ENCODE results near the gene KCNQ1OT1.
A peak's percentile ranks its signal among the peaks of the same experiment; 100 is the strongest.

Gene KCNQ1OT1

DNA sequence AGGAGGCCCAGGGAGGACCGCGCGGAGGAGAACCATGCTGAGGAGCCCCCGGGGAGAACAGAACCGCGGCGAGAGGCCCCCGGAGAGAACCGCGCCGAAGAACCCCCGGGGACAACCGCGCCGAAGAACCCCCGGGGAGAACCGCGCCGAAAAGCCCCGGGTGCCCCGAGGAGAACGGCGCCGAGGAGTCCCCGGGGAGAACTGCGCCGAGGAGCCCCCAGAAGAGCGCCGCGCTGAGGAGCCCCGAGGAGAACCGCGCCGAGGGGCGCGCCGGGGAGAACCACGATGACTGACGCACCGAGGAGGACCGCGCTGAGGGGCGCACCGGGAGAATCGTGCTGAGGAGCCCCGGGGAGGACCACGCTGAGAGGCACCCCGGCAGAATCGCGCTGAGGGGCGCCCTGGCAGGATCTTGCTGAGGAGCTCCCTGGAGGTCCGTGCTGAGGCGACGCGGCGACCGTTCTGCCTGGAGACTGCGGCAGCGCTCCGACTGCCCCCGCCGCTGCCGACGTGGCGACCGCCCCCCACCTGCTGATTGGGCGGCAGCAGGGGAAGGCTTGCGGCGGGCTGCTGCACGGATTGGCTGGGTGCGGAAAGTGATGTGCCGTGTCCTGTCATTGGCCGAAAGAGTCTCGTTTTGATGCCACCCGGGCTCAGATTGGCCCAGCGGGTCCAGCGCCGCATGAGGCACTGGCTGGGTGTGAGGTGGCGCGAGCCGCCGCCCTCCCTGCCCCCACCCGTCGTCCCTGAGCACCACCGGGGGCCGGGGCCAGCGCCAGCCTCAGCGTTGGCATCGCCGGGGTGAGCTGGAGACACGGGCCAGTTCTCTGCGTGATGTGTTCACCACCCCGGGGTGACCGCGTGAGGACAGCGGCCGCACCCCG is at the start of gene KCNQ1OT1:
TSS of gene KCNQ1OT1 (minus strand) at position 464 of the 884 bp plus-strand sequence.
- DNase-seq (ENCODE audit: low read depth) = peak; percentile 73

- no peak for DNase-seq (ENCODE audit: low read depth)
Measured at GRCh38 chr11:2748814-2749554, 49.2 kb upstream of the KCNQ1OT1 start.

- no peak for DNase-seq (ENCODE audit: low read depth)
Measured at GRCh38 chr11:2748061-2748813, 48.4 kb upstream of the KCNQ1OT1 start.

GRCh38 chr11:2747248-2748027 is 47.6 kb upstream of the KCNQ1OT1 start:
- no peak for DNase-seq (ENCODE audit: low read depth)

- no peak for DNase-seq (ENCODE audit: low read depth)
Measured at GRCh38 chr11:2746401-2747247, 46.8 kb upstream of the KCNQ1OT1 start.

- DNase-seq (ENCODE audit: low read depth) = no peak
Measured at GRCh38 chr11:2745511-2745910, 45.7 kb upstream of the KCNQ1OT1 start.

- DNase-seq (ENCODE audit: low read depth) = no peak
Measured at GRCh38 chr11:2744166-2744565, 44.4 kb upstream of the KCNQ1OT1 start.

DNA sequence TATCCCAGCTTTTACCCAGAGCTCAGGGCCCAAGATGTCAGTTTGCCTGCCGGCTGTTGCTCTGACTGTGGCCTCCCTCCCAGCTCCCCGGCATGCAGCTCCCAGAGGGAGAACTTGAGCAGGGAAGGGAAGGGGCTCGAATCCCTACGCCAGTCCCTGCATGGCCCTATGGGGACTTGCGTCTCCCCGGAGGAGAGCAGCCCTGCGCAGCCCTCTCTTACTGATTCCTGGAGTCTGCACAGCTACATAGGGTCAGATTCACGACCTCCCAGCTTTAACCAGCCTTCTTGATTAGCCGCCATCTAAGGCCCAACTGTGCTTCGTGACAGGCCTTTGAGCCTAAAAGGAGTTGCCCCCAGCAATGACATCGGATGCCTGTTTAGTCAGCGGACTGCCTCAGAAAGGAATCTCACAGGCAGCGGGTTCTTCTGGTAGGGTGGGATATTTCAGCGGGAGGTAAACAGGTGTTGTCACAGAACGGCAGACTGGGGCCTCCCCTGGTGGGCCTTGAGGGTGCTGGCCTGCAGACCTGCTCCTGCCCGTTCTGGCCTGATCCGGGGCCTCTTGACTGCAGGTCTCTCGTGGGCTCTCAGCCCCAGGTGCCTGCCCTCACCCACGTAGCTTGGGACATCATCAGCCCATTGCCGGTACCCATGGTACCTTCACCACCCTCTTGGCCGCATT is 43.8 kb upstream of the KCNQ1OT1 start:
- DNase-seq (ENCODE audit: low read depth) = no peak

DNA sequence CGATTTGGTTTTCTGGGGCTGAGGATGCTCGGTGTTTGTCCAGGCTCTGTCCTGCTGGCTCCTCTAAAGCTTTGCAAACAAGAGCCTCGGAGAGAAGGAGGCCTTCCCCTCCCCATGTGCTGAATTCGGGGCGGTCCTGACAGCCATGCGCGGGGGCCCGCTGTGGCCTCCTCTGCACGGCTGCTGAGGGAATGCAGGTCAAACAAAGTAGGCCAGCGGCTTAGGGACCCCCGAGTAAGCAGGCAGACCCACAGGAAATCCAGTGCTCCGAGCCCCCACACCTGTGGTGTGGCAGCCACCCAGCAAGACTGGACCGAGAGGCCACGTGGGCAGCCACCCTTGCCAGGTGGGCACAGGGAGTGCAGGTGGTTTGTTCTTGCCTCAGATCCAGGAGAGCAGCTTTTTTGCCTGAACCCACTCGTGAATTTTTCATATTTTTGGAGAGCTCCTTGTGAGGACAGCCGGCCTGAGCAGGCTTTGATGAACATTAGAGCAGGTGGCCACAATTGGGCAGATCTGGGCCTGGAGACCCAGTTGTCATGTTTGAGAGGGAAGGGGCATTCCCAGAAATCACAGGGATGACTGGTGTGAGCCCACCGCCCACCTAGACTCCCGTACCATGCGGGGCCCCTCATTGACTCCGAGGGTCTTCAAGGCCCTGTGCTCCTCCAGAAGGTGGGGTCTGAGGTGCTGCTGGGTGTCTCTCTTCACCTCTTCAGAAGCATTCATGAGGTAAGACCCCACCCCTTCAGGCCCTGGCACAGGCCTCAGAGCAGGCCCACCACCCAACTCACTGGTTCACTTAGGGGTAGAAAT is 43.0 kb upstream of the KCNQ1OT1 start:
- DNase-seq (ENCODE audit: low read depth) = no peak

- no peak for DNase-seq (ENCODE audit: low read depth)
Measured at GRCh38 chr11:2742201-2742600, 42.4 kb upstream of the KCNQ1OT1 start.

DNA sequence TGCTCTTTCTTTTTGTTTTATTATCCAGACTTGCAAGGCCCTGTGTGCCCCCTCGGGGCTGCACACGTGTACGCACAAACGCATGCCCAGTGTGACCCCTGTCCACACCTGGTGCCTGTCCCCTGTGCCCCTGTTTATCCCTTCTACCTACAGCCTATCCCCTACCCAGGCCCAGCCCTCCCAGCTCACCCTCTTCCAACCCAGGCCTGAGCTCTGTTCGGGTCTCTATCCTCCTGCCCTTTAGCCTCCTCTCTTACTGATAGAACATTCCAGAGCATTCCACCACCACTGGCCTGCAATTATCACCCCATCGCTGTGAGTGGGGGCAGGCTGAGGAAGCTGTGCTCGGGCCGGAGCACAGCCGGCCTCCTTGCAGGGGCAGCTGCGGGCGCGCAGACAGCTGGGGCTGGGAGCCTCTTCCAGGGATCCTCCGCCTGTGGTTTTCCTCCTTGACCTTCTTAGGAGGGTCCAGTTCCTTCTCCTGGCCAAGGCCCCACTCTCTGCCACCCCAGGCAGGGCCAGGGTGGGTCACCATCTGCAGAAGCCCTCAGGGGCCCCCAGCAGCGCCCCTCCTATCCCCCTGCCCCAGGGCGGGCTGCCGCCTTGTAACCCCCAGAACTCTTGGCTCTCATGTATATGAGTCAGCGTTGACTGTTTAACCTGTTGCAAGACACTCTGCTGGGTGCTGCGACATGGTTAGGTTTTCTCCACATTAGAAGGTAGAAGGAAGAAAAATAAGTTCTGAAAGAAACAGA is 41.8 kb upstream of the KCNQ1OT1 start:
- DNase-seq (ENCODE audit: low read depth) = no peak

DNA sequence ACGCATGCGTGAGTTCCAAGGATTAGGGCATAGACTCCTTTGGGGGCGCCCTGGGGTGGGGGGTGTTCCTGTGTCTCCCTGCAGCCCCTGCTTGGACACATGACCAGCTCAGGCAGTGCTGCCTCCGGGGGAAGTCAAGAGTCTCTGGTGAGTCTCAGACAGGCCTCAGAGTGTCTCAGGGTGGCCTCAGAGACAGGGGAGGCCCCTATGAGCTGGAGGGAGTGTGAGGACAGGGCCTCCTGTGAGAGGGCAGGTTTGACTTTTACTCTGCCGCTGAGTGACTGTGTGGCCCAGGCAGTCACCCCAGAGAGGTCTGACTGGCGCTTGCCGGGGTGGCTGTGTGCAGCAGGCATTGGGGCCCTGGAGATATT is 41.2 kb upstream of the KCNQ1OT1 start:
- DNase-seq (ENCODE audit: low read depth) = no peak

- DNase-seq (ENCODE audit: low read depth) = no peak
Measured at GRCh38 chr11:2740275-2740940, 40.6 kb upstream of the KCNQ1OT1 start.

DNA sequence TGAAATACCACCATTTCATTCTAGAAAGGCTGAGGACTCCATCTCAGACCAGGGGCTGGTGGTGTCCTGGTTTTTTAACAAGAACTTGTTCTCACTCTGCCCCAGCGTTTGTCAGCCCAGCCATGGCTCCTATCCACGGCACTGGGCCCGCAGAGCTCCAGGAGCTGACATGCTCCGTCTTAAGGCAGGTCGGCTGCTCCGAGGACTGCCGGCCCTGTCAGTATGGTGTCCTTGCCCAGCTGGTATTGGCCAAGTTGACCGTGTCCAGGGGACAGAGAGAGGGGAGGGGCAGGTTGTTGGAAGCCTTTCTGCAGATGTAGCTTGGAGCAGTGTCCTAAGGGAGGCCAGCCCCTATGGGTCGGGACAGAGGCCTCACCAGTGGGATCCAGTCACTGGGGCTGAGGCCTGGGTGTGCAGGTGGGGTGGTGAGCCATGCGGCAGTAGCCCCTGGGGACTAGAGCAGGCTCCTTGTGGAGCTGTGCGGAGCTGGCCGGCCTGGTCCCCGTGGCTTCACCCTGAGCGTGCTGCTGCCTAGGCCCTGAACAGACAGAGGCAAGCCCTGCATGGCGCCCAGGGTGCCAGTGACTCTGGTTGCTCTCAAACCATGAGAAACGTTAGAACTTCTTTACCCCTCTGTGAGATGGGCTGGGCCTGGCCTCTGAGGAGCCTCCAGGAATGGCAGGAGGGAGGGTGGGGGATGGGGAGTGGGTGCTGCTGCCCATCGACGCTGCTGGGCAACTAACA is 39.9 kb upstream of the KCNQ1OT1 start:
- no peak for DNase-seq (ENCODE audit: low read depth)

DNA sequence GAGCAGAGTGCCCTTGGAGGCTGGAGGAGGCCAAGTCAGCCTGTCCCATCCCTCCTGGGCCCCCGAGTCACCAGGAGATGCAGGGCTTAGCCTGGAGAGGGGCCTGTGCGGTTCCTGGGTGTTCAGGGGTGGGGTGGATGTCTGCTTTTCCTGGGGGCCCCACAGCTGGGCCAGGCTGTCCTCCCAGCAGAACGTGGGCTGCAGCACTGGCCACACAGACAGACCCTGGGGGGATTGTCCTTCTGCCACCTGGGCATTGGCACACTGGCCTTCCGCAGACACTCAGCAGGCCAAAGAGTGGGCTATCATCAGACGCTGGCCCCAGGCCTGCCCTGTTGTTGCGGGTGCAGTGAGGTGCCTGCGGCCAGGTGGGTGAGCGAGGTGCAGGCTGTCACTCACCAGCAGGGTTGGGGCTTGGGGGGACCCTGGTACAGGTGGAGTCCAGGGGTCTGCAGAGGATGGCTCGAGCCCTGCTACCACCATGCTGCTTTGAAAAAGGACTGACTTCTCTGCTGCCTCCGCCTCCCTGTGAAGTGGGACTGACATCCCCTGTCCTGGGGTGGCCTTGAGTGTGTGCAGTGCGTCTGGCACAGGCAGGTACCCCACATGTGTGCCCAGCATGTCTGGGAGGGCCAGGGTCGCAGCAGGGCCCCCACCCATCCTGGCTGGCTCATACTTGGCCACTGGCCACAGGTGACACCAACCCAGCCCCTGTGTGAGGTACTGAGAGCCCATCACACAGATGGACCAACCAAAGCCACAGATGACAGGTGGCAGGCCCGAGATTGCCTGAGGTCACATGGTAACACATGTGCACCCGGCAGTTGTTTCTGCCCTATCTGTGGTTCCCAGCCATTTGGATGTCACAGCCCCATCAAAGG is 39.0 kb upstream of the KCNQ1OT1 start:
- no peak for DNase-seq (ENCODE audit: low read depth)

GRCh38 chr11:2737866-2738265 is 38.1 kb upstream of the KCNQ1OT1 start:
- no peak for DNase-seq (ENCODE audit: low read depth)

Measured in activated gamma-delta T cell treated with anti-CD3 and anti-CD28 coated beads, Interleukin-2, amount 50 U/mL, for 16 hours (primary cell).